Psoas muscle (tissue), 8 donors: Measurements from ENCODE around the gene MYEOV. TPM values are rescaled to one million over a fixed set of nuclear protein-coding genes. Genes with fewer than 3 reads are reported as not detected.

ENCODE experiments used
- ATAC-seq, 4 donors: fragments of 200-7000 bp; cut with Tn5 transposase; one replicate each; pipeline ENCODE4 v1.9.1; 2020; ENCODE audit warnings: moderate library complexity in 3 of 4, mild to moderate bottlenecking in 2 of 4
- DNase-seq, 2 donors: peaks; one replicate each; pipeline ENCODE4 v3.0.0-alpha.2; 2020
- H3K27ac ChIP-seq: fragments of 200-600 bp; one replicate; pipeline ENCODE4 v1.8.0; 2022
- H3K27me3 ChIP-seq, 3 donors: fragments of 200-600 bp in 1 of 3; one replicate each; pipeline versions ENCODE4 v1.6.1 to v1.8.0; 2013 to 2022; ENCODE audit warnings: low read length in 2 of 3, mild to moderate bottlenecking in 2 of 3, moderate library complexity in 1 of 3; ENCODE audit not compliant: insufficient read depth in 3 of 3
- H3K36me3 ChIP-seq, 2 donors: fragments of 200-600 bp in 1 of 2; one replicate each; pipeline versions ENCODE4 v1.6.1 to v1.8.0; 2013 to 2022; ENCODE audit warnings: low read depth in 1 of 2, mild to moderate bottlenecking in 1 of 2, moderate library complexity in 1 of 2; ENCODE audit not compliant: insufficient read depth in 1 of 2
- H3K4me1 ChIP-seq: fragments of 200-600 bp; one replicate; pipeline ENCODE4 v1.8.0; 2022
- H3K4me3 ChIP-seq: fragments of 200-600 bp; one replicate; pipeline ENCODE4 v1.8.0; 2022; ENCODE audit warnings: mild to moderate bottlenecking
- H3K9me3 ChIP-seq: fragments of 200-600 bp; one replicate; pipeline ENCODE4 v1.8.0; 2022
- WGBS, 3 donors: extraction: QIAGEN DNeasy Blood & Tissue Kit; methylation state at CpG; one replicate each; pipeline versions ENCODE4 v1.1.6 to v1.1.7; 2013; 5-methylcytosine and 5-hydroxymethylcytosine counted together
- intact Hi-C, 2 donors: fragments of 100-400 bp; cut with DNase I; formaldehyde crosslinking; loops; one replicate each; pipeline versions ENCODE4 v1.11.0 to v1.14.2; 2022
- polyA plus RNA-seq, 3 donors: library from polyadenylated mRNA; stranded (reverse); fragments of 200-250 nt; gene quantifications; one replicate each; pipeline ENCODE4 v1.2.3, GENCODE V29; 2013
- total RNA-seq, 4 donors: library from RNA; stranded (reverse); fragmentation: NEBNext Ultra II Directional in 2 of 4; extraction: Animal tissue kit (Norgen Biotek cat#: 25700) in 2 of 4; gene quantifications; one replicate each; pipeline versions ENCODE4 v1.2.1 to v1.2.4, GENCODE V29; 2021 to 2023
- TF ChIP-seq, protein P1 (sequence below): fragments of 200-600 bp; IDR thresholded peaks from one replicate; pipeline ENCODE4 v1.8.0; 2022; ENCODE audit warnings: antibody characterized with exemption
- donor health status: healthy with polysubstance abuse.
- donor health status: DM: no; HTN: no; CAD: no; lungs with moderate emphysema.
- donor health status: Bipolar disorder and iron deficiency.
- donor health status: healthy.
- donor health status: DM: yes; HTN: yes; CAD: no.
- donor health status: DM: no; HTN: no; CAD: no.
- donor health status: DM: no; HTN: no; CAD: no.
- donor health status: DM: yes; HTN: yes; CAD: no.

The MYEOV gene
- total and polyA plus RNA-seq, 7 donors: 0.09 to 0.27 (median 0.14) TPM; not detected in 3

DNA sequence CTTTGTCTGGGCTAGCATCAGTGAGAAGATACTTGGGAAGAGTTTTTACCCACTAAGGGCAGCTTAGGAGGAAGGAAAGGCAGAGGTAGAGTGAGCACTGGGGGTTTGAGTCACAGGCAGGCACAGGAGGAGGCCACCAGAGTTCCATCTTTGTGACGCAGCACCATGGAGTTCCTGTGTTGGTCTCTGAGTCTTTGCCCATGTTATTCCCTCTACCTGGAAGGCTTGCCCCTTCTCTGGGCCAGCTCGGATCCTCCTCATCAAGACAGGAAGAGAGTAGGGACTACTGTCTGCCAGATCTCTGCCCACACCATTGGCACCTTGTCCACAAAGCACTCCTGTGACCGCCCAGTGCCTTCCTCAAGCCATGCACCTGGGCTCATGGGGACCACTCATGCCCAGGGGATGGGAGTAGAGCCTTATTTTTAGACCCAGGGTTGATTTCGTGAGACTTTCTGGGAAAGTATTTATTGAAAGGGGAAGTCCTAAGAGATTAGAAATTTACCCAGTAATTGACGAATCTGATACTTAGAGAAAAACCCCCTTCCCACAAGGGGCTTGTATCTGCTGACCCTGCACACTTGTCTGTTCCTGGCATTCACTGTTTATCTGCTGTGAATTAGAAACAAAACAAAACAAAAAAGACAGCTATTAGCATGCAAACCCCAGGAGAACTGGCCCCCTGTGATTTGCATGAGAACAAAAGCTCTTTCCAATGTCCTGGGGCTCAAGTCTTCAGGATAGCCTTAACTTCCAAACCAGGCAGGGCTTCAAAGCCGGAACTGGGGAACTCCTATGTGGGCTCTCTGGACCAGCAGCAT is 35.9 kb upstream of the MYEOV start:
- H3K27me3 ChIP-seq: peaks cover 0 to 5% (median 3%) of the 10 kb centered on the region in 3 donors
- no peak overlapping the region for H3K27ac ChIP-seq
- no peak overlapping the region for H3K4me3 ChIP-seq
- 72 to 84% (median 77%) methylated on average over 6 of the region's 6 CpGs for WGBS, 3 donors
- TF ChIP-seq, protein P1, sequence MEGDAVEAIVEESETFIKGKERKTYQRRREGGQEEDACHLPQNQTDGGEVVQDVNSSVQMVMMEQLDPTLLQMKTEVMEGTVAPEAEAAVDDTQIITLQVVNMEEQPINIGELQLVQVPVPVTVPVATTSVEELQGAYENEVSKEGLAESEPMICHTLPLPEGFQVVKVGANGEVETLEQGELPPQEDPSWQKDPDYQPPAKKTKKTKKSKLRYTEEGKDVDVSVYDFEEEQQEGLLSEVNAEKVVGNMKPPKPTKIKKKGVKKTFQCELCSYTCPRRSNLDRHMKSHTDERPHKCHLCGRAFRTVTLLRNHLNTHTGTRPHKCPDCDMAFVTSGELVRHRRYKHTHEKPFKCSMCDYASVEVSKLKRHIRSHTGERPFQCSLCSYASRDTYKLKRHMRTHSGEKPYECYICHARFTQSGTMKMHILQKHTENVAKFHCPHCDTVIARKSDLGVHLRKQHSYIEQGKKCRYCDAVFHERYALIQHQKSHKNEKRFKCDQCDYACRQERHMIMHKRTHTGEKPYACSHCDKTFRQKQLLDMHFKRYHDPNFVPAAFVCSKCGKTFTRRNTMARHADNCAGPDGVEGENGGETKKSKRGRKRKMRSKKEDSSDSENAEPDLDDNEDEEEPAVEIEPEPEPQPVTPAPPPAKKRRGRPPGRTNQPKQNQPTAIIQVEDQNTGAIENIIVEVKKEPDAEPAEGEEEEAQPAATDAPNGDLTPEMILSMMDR: no peak
- no peak for ATAC-seq
- DNase-seq: no peak
- no peaks in the 10 kb centered on the region for H3K4me1 ChIP-seq
- no peaks in the 10 kb centered on the region for H3K9me3 ChIP-seq
- intact Hi-C loops: no loop called here
- no peaks in the 10 kb centered on the region for H3K36me3 ChIP-seq

GRCh38 chr11:69259096-69259495 is 34.9 kb upstream of the MYEOV start:
- 47 to 53% (median 48%) methylated on average over 2 of the region's 2 CpGs for WGBS, 3 donors
- TF ChIP-seq, protein P1: no peak
- DNase-seq: no peak
- Histone ChIP-seq H3K4me1 (no peaks in the 10 kb centered on the region), H3K36me3 (no peaks in the 10 kb centered on the region), H3K27me3 (no peaks in the 10 kb centered on the region), H3K4me3 (no peak overlapping the region), H3K27ac (no peak overlapping the region), H3K9me3 (no peaks in the 10 kb centered on the region)
- intact Hi-C loops: no loop called here
- no peak for ATAC-seq

GRCh38 chr11:69260622-69261021 is 33.3 kb upstream of the MYEOV start:
- no peak overlapping the region for H3K27ac ChIP-seq
- ATAC-seq (no peak), DNase-seq (no peak)
- no peaks in the 10 kb centered on the region for H3K4me1 ChIP-seq
- H3K4me3 ChIP-seq: no peak overlapping the region
- no peaks in the 10 kb centered on the region for H3K36me3 ChIP-seq
- peaks cover 0 to 6% (median 2%) of the 10 kb centered on the region in 3 donors for H3K27me3 ChIP-seq
- intact Hi-C loops: no loop called here
- TF ChIP-seq, protein P1: no peak
- no peaks in the 10 kb centered on the region for H3K9me3 ChIP-seq

DNA sequence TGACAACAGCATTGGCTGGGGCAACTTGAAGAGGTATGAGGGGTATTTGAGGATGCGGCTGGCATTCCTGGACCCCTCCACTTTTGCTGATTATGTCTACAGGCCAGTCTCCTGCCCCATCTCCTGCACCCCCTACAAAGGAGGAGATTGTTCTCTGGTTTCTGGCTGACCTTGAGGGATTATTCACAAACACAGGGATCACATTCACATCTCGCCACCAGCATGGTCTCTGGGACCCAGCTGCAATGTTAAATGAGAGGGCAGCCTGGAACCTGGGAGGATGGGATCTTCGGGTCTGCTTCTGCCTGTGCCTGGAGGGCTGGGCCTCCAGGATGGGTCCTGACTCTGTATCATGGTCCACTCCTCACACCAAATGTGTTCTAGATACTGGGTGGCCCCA is 32.8 kb upstream of the MYEOV start:
- Histone ChIP-seq H3K36me3 (no peaks in the 10 kb centered on the region), H3K4me3 (no peak overlapping the region), H3K4me1 (no peaks in the 10 kb centered on the region), H3K9me3 (no peaks in the 10 kb centered on the region), H3K27ac (no peak overlapping the region), H3K27me3 (peaks cover 0 to 6% (median 2%) of the 10 kb centered on the region in 3 donors)
- DNase-seq: no peak
- TF ChIP-seq, protein P1: no peak
- ATAC-seq: no peak
- intact Hi-C loops: no loop called here
- WGBS, 3 donors: 54 to 62% (median 61%) methylated on average over 3 of the region's 3 CpGs
